ENCODE results near the gene RNF32. TPM values are rescaled to one million over a fixed set of nuclear protein-coding genes. Genes with fewer than 3 reads are reported as not detected.
"Not testable (repeated sequence)": the region's sequence is repeated elsewhere in the genome, so short reads cannot be mapped to it uniquely, and the experiment has no call there.

RNF32 gene
- total RNA-seq, 1 donor from 2014 or later, result 2.2 TPM

DNA sequence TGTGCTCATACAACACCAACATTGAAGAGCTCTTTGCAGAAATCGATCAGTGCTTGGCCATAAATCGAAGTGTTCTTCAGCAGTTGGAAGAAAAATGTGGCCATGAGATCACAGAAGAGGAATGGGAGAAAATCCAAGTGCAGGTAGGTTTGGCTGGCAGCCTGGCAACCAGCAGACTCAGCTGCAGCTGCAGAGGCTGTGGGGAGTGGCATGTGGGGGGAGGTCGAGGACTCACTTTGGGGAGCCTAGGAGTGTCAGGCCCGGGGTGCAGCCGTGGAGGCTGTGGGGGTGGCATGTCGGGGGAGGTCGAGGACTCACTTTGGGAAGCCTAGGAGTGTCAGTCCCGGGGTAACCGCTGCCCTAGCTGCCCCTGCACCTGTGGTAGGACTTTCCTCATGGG lies 35.1 kb downstream of the RNF32 start:
- DNase-seq, result no peak

DNA sequence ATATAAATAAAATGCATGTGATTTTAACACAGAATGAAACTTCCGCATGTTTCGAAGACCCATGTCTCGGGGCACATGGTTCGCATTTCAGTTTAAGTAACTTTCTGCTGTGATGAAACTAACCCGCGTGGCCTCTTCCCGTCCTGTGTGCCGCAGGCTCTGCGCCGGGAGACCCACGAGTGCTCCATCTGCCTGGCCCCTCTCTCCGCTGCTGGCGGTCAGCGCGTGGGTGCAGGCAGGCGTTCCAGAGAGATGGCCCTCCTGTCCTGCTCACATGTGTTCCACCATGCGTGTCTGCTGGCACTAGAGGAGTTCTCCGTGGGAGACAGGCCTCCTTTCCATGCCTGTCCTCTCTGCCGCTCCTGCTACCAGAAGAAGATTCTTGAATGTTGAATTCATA lies 35.7 kb downstream of the RNF32 start:
- no peak for DNase-seq

DNA sequence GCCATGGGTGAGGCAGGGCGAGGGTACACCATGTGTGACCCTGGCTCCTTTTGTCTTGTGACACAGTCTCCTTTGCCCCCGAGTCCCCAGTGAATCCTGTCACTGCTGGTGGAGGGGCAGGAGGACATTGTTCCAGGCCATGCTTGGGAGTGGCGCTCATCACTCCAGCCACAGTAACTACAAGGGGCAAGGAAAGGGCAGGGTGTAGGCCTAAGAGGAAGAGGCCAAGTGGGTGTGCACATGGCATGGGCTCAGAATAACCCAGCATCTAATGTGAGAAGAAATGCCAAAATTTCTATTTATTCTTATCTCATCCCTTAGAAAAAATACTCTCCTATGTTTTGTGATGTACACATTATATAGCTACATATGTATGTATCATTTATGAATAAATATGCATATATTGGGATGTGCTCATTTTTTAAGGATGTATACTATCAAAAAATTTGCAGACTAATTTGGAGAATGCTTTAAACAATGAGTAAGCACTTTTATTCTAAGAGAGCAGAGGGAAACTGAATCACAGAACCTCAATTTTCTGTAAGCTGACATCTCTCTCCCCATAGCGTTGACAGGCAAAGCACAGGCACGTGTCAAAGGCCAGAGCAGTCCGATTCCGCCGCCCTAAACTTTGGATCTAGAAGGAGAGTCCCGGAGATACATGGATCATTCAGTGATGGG lies 36.9 kb downstream of the RNF32 start:
- DNase-seq, result no peak

DNA sequence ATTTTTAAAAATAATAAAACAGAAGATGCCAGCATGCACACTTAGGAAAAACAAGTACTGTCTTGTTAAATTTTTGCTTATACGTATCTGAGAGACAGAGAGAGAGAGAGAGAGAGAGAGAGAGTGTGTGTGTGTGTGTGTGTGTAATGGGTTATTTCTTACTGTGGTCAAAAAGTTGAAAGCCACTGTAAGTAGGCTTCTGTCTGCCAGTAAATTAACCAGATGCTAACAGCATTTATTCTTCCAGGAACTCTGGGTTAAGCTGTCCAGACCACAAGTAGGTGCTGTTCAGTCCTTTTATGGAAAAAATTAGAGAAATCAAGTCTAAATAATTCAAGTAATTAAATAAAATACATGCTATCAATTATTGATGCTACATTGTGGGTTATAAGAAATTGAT lies 39.7 kb downstream of the RNF32 start:
- no peak for DNase-seq

DNA sequence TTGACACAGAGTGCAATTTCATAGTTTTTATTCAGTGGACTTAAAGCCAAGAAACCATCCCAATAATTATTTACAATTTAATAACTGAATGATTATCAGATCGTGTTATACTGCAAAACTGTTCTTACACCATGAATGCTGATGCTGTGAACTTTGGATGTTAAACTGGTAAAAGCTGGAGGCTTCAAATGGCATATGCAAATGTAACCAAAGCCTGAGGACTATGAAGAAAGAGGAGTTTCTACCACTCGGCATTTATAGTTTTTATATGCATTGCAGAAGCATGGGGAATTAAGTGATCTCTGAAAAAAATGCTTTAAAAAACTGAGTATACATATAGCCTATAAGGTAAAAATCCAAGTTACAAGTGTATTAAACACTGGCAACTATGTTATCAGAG lies 42.4 kb downstream of the RNF32 start:
- DNase-seq, result no peak

DNA sequence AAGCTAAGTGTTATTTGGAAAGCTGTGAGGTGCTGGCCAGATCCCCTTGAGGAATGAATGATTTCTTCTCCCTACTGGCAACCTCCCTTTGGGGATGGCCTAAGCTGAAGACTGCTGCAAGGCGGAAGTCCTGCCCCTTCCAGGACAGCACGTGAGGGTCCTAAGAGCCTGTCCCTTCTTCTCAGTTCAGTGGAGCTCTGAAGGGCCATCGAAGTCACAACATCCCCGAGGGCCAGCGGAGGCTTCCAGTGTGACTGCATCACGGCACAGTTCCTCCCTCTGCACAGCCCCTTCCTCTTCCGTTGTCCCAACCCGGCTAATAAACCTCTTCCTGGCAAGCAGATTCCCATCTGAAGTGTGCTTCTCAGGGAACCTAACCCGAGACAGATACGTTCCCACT lies 43.7 kb downstream of the RNF32 start:
- no peak for DNase-seq

DNA sequence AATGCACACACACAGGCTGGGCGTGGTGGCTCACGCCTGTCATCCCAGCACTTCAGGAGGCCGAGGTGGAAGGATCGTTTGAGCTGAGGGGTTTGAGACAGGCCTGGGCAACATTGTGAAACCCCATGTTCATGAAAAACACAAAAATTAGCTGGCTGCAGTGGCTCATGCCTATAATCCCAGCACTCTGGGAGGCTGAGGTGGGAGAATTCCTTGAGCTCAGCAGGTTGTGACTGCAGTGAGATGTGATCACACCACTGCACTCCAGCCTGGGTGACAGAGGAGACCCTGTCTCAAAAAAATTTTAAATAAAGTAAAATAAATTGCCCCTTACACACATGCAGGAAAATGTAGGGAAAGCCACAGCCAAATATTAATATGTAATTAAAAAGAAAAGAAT lies 44.1 kb downstream of the RNF32 start:
- DNase-seq, result no peak

DNA sequence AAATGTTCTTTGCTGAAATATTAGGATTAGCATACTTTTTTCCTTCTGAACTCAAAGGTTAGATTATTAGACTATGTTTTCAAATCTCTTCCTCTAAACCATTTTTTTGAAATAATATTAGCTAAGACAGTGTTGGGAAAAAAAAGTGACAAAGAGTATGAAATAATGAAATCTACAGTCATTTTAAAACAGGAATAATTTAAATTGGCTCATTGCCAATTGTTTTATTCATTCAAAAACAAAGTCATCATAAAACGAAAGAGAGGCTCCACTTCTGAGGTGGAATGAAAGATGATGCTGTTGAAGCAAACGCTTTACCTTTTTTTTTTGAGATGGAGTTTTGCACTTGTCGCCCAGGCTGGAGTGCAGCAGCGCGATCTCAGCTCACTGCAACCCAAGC lies 51.2 kb downstream of the RNF32 start:
- no peak for DNase-seq

DNA sequence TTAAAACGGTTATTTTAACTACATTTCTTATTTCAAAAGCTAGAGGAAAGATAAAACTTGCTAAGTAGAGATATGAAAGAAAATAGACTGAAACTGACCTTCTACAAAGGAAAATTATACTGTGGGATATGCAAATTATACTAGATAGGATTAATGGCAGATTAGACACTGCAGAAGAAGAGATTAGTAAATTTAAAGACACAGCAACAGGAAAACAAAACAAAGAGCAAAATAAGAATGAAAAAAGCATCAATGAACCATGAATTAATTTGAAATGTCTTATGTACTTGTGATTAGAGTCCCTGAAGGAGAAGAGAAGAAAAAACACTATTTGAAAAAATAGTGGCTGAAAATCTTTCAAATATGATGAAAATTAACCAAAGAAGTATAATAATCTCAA lies 52.3 kb downstream of the RNF32 start:
- DNase-seq, result no peak

DNA sequence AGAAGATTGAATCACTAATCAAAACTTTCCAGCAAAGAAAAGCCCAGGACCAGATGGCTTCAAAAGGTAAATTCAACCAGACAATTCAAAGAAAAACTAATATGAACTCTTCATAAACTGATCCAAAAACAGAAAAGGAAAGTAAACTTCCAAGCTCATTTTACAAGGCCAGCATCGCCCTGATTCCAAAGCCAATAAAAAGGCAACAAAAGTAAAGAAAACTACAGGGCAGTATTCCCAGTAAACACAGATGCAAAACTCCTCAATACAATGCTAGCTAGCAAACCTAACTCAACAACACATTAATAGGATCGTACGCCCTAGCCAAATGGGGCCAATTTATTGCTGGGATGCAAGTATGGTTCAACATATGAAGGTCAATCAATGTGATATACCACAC lies 53.1 kb downstream of the RNF32 start:
- no peak for DNase-seq

DNA sequence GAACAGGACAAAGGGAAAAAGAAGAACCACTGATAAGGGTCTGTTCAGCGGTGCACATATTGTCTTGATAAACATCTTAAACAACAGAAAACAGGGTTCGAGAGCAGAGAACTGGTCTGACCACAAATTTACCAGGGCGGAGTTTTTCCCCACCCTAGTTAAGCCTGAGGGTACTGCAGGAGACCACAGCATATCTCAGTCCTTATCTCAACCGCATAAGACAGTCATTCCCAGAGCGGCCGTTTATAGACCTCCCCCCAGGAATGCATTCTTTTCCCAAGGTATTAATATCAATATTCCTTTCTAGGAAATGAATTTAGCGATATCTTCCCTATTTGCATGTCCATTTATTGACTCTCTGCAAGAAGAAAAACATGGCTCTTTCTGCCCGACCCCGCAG lies 56.7 kb downstream of the RNF32 start:
- not testable (repeated sequence) for DNase-seq

DNA sequence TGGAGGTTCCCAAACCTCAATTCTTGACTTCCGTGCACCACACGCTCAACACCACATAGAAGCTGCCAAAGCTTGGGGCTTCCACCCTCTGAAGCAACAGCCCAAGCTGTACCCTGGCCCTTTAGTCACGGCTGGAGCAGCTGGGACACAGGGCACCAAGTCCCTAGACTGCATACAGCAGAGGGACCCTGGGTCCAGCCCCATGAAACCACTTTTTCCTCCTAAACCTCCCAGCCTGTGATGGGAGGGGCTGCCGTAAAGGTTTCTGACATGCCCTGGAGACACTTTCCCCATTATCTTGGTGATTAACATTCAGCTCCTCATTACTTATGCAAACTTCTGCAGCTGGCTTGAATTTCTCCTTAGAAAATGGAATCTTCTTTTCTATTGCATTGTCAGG lies 57.9 kb downstream of the RNF32 start:
- DNase-seq, result not testable (repeated sequence)

DNA sequence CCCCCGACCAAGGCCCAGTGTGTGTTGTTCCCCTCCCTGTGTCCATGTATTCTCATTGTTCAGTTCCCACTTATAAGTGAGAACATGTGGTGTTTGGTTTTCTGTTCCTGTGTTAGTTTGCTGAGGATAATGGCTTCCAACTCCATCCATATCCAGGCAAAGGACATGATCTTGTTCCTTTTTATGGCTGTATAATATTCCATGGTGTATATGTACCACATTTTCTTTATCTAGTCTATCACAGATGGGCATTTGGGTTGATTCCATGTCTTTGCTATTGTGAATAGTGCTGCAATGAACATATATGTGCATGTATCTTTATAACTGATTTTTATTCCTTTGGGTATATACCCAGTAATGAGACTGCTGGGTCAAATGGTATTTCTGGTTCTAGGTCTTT lies 61.2 kb downstream of the RNF32 start:
- DNase-seq, result not testable (repeated sequence)

DNA sequence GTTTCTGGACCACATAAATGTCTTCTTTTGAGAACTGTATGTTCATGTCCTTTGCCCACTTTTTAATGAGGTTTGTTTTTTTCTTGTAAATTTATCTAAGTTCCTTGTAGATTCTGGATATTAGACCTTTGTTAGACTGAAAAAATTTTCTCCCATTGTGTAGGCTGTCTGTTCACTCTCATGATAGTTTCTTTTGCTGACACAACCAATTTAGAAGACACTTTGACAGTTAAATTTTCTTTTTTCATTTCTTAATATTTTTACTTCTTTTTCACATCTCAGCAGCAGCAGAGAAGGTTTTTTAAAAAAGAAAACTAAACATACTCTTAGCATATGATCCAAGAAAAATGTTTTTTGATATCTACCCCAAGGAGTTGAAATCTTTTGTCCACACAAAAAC lies 61.8 kb downstream of the RNF32 start:
- DNase-seq, result no peak

DNA sequence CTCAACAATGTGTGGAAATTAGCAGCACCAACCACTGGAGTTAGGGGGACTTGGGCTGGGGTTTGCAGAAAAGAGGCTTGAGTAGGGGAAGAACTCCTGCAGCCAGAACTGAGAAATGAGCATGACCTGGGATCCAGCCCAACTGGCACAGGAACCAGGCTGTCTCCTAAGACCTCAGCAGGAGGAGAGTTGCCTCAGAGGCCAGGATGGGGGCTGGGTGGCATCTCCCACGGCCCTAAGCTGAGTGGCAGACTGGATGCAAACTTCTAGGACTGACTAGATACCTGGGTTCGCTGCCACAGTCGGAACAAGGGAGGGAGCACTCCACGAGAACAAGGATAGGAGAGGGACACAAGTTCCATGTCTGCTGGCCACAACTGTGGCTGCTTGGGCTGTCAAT lies 62.6 kb downstream of the RNF32 start:
- no peak for DNase-seq

DNA sequence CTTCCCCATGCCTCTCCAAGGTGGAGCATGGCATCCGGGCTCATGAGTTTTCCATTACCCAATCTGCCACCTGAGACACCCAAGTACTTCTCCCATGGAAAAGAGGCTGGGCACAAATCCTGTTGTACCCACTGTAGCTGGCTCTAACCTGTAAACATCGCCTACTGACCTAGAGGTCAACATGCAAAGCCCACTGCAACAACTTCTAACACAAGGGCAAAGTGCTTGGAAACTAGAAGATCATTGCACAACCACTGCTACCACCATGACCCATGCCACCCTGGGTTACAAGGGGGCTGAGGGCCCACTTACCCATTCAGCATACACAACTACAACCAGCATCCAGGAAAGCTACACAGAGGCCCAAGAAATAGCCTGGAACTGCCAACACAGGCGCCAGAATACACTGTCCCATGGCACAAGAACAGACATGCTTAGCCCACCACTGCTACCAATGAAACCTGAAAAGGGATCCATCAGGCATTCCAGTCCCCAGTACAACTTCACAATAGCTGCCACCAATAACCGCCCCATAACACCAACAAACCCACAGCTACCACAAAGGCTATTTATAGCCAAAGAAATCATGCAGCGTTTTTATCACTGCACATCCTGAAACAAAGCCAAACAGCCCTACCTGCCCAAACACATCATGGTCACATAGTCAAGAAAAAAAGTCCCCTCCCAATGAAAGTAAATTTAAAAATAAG lies 63.4 kb downstream of the RNF32 start:
- no peak for DNase-seq

DNA sequence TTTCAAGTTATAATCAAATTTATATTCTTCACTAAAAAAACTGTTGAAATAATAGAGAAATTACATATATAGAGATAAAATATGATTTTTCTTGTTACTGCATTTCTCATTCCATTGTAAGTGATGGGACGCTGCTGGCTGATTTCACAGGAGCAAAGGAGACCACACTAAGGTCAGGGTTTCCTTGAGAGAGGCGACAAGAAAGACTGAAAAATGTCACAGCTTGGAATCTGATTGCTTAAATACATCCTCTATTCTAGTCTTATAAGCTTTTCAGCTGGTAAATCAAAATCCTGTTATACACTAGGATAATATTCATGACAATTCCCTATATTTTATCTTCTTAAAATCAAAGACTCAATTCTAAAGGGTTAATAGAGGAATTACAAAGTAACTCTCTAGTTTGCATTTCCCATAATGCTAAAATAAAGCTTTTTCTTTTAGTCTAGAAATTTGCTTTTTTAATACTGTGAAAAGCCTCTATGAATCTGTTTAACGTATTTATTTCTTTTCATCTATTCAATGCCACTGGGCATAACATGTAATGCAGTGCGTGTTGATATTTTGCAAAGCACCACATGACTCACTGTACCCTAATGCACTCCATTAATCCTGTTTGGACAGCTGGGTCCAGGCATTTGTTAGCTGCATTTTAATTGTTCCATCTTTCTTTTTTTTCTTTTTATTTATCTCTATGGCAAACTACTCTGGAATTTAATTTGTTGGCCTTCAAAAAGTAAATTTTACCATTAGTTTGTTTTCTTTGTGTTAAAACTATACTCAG lies 81.7 kb downstream of the RNF32 start:
- DNase-seq, result no peak

DNA sequence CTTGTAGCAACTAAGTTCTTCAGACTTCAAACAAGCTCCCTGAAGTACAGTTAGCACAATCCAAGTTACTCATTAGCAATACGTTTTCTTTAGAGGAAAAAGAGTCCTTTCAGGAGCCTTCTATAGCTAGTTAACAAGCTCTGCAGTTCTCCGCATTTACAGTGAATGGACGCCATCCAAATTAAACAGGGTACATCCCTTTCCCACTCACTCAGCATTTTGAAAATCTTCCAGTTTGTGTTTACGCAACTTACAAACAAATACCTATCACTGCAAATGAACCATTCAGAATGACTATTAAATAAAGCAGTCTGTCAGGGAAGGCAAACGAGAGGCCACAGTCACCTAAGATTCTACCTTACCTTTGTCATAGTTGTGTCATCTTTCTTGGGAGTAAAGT lies 84.5 kb downstream of the RNF32 start:
- DNase-seq, result no peak

DNA sequence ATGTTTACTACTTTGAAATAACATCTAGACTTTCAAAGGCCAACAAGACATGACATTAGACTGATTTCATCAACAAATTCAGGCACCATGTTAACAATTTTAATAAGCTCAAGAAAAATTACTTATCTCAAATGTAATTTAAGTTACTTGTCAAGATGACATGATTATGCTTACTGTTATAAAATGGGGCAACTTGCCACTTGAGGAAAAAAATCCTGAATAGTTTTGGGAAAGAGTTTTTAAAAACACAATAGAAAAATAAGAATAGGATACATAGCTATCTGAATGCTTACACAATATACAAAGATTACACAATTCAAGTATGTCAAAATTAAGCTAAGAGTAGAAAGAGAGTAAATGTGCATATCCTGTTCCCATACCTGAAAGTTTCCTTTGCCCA lies 85.4 kb downstream of the RNF32 start:
- no peak for DNase-seq
